Activated CD8-positive, alpha-beta memory T cell treated with anti-CD3 and anti-CD28 coated beads, Interleukin-2, amount 50 U/mL, for 24 hours (primary cell): ENCODE data around the gene NTN3.
A peak's percentile ranks its signal among the peaks of the same experiment; 100 is the strongest.
"Not testable (repeated sequence)": the region's sequence is repeated elsewhere in the genome, so short reads cannot be mapped to it uniquely, and the experiment has no call there.

Experiments
- DNase-seq: peaks from one replicate; pipeline ENCODE4 v3.0.0-alpha.2; 2020; ENCODE audit errors: extremely low read depth

NTN3 gene

GRCh38 chr16:2441143-2441804, 29.8 kb upstream of the NTN3 start:
- not testable (repeated sequence) for DNase-seq

DNA sequence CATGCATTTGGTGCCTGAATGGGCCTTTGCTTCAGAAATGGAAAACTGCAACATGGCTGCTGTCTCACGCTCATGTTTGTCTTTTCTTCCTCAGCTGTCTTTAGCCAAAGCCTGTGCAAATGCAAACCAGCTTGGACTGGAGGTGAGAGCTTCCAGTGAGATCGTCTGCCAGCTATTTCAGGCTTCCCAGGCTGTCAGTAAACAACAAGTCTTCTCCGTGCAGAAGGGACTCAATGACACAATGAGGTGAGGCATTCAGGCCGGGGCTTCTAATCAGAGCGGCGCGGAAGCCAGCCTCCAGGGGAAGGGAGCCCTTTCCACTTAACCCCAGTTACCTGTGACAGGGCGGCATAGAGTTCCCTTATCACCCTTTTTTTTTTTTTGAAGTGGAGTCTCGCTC, 27.5 kb upstream of the NTN3 start:
- DNase-seq: no peak

DNA sequence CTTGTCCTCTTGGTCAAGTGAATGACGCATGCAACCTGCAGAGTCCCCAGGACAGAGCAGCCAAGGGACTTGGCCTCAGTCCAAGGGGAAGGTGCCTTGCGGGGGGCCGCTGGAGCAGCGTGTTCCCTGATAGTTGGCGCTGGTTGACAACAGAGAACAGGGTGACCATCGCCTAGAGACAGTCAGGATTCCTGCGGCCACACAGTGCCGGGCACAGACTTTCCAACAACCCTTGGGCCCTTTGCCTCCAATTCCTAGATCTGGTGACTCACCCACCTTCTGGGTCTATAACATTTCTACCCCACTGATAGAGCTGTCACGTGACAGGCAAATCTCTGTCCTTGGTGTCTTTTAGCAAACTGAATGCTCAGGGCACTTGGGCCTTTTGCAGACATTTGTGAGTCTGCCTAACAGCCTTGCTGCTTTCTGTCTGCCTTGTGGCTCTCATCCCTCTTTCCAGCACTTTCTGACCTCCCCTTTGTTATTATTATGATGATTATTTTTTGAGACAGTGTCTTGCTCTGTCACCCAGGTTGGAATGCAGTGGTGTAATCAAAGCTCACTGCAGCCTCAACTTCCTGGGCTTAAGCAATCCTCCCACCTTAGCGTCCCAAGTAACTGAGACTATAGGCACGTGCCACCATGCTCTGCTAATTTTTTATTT, 23.0 kb upstream of the NTN3 start:
- DNase-seq: no peak

- DNase-seq: no peak
Measured at GRCh38 chr16:2449118-2449517, 22.0 kb upstream of the NTN3 start.

GRCh38 chr16:2450535-2450934, 20.6 kb upstream of the NTN3 start:
- no peak for DNase-seq

DNA sequence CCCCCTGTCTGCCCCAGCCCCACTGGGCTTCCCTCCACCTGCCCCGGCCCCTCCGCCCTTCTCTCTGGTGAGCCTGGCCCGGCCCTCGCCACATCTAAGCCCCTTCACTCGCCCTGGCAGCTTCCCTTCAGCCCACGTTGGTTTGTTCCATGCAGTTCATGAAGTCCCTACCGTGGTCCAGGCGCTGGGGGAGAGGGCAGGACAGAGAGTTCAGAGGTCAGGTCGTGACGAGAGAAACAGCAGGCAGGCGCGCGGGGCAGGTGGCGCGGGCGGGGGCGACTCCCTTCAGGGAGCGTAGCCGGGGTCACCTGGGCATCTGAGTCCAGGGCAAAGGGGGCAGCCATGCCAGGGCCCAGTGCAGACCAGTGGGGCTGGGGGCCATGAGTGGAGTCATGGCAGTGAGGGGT, 20.1 kb upstream of the NTN3 start:
- no peak for DNase-seq

DNA sequence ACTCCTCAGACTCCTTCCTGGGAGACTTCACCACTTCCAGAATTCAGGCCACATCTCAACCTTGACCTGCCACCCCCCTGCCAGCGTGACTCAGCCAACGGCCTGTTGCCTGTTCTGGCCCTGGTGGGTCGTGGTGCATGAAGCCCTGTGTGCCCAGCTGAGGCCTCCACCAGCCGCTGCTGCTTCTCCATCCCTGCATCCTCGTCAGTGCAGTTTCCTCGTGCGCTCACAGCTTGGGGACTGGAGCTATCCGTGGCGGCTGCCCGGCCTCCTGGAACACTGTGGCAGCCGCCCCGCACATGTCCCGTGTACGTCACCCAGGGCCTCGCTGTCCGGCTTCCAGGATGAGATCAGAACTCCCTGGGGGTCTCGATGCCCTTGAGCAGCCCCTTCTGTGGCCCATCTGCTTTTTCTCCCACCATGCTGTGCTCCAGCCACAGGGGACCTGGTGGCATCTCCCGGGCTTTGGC, 19.2 kb upstream of the NTN3 start:
- no peak for DNase-seq

DNA sequence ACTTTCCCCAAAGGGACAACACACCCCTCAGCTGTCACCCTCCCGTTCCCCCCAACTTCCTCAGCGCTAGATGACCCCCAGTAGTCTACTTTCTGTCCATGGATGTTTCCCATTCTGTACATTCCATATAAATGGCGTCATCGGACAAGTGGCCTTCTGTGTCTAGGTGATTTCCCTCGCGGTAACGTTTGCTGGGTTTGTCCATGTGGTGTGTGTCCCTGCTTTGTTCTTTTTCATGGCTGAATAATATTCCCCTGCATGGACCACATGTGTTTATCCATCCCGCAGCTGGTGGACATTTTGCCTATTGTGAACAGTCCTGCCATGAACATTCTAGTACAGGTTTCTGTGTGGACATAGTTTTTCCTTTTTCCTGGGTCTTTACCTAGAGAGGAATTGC, 18.4 kb upstream of the NTN3 start:
- no peak for DNase-seq

DNA sequence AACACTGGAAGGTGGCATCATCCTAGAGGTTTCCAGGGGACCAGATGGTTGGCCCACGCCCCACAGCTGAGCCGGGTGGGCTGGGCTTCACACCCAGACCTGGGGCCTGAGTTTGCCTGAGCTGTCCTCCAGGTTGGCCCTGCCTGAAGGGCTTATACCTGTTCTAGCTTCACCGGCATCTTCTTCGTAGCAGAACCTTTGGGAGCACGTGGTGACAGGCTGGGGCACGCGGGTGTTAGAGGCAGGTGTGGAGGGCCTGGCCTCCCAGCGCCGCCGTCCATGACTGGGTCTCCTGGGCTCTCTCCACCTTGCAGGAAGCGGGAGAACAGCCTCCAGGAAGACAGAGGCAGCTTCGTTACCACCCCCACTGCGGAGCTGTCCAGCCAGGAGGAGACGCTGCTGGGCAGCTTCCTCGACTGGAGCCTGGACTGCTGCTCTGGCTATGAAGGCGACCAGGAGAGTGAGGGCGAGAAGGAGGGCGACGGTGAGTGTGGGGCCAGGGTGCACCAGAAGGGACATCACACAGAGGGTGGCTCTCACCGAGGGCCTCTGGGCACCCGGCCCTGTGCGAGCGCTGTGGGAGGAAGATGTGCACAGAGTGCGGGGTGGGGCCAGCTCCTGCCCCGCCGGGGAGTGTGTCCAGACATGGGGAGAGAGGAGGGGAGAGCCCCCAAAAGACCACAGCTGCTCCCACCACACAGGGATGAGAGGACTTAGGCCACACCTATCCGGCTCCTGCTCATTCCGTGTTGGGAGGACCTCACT, 15.8 kb upstream of the NTN3 start:
- no peak for DNase-seq

DNA sequence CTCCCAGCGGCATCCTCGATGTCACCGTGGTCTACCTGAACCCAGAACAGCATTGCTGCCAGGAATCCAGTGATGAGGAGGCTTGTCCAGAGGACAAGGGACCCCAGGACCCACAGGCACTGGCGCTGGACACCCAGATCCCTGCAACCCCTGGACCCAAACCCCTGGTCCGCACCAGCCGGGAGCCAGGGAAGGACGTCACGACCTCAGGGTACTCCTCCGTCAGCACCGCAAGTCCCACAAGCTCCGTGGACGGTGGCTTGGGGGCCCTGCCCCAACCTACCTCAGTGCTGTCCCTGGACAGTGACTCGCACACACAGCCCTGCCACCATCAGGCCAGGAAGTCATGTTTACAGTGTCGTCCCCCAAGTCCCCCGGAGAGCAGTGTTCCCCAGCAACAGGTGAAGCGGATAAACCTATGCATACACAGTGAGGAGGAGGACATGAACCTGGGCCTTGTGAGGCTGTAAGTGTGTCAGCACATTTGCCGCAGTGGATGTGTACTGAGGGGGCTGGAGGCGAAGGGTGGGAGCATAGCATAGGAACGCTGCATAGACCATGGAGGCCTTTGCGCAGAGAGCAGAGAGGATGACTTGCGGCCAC, 14.4 kb upstream of the NTN3 start:
- no peak for DNase-seq

GRCh38 chr16:2457267-2457666, 13.8 kb upstream of the NTN3 start:
- no peak for DNase-seq

- DNase-seq: no peak
Measured at GRCh38 chr16:2457946-2458345, 13.2 kb upstream of the NTN3 start.

- no peak for DNase-seq
Measured at GRCh38 chr16:2458887-2459646, 12.0 kb upstream of the NTN3 start.

- peak; percentile 95 for DNase-seq
Measured at GRCh38 chr16:2459647-2460390, 11.3 kb upstream of the NTN3 start, which contains the start of gene TEDC2. TEDC2 (plus strand) TSS chr16:2460109; CDS start chr16:2460145, 36 bp downstream.

- no peak for DNase-seq
Measured at GRCh38 chr16:2460391-2460713, 10.7 kb upstream of the NTN3 start.

DNA sequence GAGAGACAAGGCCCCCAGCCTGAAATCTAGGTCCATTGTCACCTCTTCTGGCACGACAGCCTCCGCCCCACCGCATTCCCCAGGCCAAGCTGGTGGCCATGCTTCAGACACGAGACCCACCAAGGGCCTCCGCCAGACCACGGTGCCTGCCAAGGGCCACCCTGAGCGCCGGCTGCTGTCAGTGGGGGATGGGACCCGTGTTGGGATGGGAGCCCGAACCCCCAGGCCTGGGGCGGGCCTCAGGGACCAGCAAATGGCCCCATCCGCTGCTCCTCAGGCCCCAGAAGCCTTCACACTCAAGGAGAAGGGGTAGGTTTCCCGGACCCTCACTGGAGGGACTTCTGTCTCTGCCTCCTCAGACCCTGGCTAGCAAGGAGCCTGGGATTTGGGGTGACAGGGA, 10.2 kb upstream of the NTN3 start:
- no peak for DNase-seq

GRCh38 chr16:2462031-2462866, 8.8 kb upstream of the NTN3 start:
- no peak for DNase-seq

DNA sequence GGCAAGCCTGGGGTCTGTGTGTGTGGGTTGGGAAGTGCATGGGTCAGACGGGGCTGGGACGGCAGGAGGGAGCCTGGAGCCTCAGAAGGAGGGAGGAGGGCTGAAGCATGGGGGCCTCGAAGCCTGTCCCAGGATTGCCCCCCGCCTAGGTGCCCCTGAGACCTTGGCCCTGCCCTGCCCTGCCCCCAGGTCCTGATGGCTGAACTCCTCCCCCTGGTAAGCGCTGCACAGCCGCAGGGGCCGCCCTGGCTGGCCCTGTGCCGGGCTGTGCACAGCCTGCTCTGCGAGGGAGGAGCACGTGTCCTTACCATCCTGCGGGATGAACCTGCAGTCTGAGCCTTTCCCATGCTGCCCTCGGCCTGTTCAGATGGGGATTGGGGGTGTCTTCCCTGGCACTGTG, 6.8 kb upstream of the NTN3 start:
- no peak for DNase-seq

DNA sequence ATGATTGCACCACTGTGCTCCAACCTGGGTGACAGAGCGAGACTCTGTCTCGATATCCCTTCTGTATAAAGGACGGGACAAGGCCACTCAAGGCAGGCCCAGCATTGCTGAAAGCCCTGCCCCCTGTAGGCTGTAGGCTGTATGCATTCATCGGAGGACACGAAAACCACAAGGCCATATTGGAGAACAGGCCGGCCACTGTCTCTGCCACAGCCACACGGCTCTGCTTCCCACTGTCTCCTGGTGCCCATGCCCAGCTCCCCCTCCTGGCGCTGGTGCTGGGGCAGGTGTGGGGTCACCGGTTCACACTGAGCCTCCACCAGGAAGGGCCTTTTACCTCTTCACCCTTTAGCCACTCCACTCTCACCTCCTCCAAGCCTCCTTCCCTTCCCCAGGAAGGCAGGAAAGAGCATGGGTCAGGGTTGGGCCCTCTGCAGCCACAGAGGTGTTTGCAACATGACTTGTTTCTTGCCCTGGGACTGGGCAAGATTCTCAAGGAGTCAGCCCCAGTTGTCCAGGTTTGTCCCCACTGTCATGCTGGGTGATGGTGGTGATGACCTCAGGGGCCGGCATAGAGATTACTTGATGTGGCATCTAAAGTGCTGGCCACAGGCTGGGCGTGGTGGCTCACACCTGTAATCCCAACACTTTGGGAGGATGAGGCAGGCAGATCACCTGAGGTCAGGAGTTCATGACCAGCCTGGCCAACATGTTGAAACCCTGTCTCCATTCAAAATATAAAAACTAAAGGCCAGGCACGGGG, 5.3 kb upstream of the NTN3 start:
- no peak for DNase-seq
